GM12878 (cell line): ENCODE results near the gene SCAMP1. TPM values are rescaled to one million over a fixed set of nuclear protein-coding genes. Genes with fewer than 3 reads are reported as not detected.
A peak's percentile ranks its signal among the peaks of the same experiment; 100 is the strongest.

Experiments used
- ATAC-seq: fragments of 200-7000 bp; cut with Tn5 transposase; 3 replicates; pipeline ENCODE4 v1.9.1; 2020; ENCODE audit warnings: mild to moderate bottlenecking, moderate library complexity
- BruUV-seq: library from RNA; stranded (reverse); fragments of 400-500 nt; replicated peaks from 2 replicates; lab custom pipeline; 2021; lab: Mats Ljungman, UMichigan
- CTCF ChIA-PET: fragments of 300-600 bp; sonication (Branson Sonifier 250); formaldehyde crosslinking; extraction: SDS; loops from one replicate; lab custom pipeline; 2021; ENCODE audit warnings: inconsistent platforms; lab: Yijun Ruan, JAX
- POLR2A ChIA-PET: fragments of 350-600 bp; formaldehyde crosslinking; extraction: SDS; loops from one replicate; lab custom pipeline; 2021; ENCODE audit warnings: inconsistent platforms; lab: Charles Lee
- RAD21 ChIA-PET: fragments of 300-600 bp; sonication (Branson Sonifier 250); formaldehyde crosslinking; loops from one replicate; lab custom pipeline; 2023; ENCODE audit warnings: antibody characterized with exemption; ENCODE audit not compliant: unreplicated experiment; lab: Charles Lee
- SMC1A ChIA-PET: fragments of 300-600 bp; sonication (Branson Sonifier 250); formaldehyde crosslinking; loops from one replicate; lab custom pipeline; 2023; ENCODE audit not compliant: unreplicated experiment, uncharacterized antibody; lab: Charles Lee
- DNase-seq: peaks from one replicate; pipeline ENCODE4 v3.0.0-alpha.2; 2011; ENCODE audit warnings: low read depth, low spot score
- FAIRE-seq: peaks from 3 replicates; lab custom pipeline; 2011; peaks lifted over from hg19 to GRCh38; lab: Jason Lieb, UNC
- H2AFZ ChIP-seq: 2 replicates; pipeline ENCODE4 v1.6.0; 2011; ENCODE audit warnings: low read depth, low read length, control low read depth; ENCODE audit not compliant: control insufficient read depth
- H3K27ac ChIP-seq: 2 replicates; pipeline ENCODE4 v1.5.1; 2011; ENCODE audit warnings: control low read depth; ENCODE audit not compliant: control insufficient read depth, insufficient read depth
- H3K27me3 ChIP-seq, 2 experiments: replicated peaks in 1 of 2; 2 replicates each; pipeline versions ENCODE4 v1.6.0 to v1.6.1; 2011; ENCODE audit warnings: low read length in 1 of 2; ENCODE audit not compliant: control insufficient read depth in 2 of 2, insufficient read depth in 2 of 2
- H3K36me3 ChIP-seq, 2 experiments: 2 replicates each; pipeline ENCODE4 v1.5.1; 2011; ENCODE audit warnings: low read length in 1 of 2; ENCODE audit not compliant: control insufficient read depth in 2 of 2, insufficient read depth in 2 of 2
- H3K4me1 ChIP-seq: 2 replicates; pipeline ENCODE4 v1.6.1; 2011; ENCODE audit warnings: mild to moderate bottlenecking, low read length, moderate library complexity, mixed read lengths; ENCODE audit not compliant: control insufficient read depth, insufficient read depth
- H3K4me2 ChIP-seq: 2 replicates; pipeline ENCODE4 v1.6.0; 2011; ENCODE audit warnings: control low read depth; ENCODE audit not compliant: control insufficient read depth, insufficient read depth
- H3K4me3 ChIP-seq: fragments of 200-600 bp; sonication (generic); 2 replicates; pipeline ENCODE4 v1.5.1; 2016
- H3K79me2 ChIP-seq: 2 replicates; pipeline ENCODE4 v1.6.0; 2011; ENCODE audit warnings: low read length; ENCODE audit not compliant: control insufficient read depth, insufficient read depth
- H3K9ac ChIP-seq: 2 replicates; pipeline ENCODE4 v1.8.0; 2011; ENCODE audit warnings: low read length, control low read depth, mixed read lengths; ENCODE audit not compliant: control insufficient read depth, insufficient read depth
- H3K9me3 ChIP-seq: replicated peaks from 3 replicates; pipeline ENCODE4 v1.5.1; 2011; ENCODE audit warnings: mild to moderate bottlenecking, low read length; ENCODE audit not compliant: control insufficient read depth, insufficient read depth
- H4K20me1 ChIP-seq: 2 replicates; pipeline ENCODE4 v1.6.0; 2011; ENCODE audit not compliant: control insufficient read depth, insufficient read depth
- ATF2 ChIP-seq: IDR thresholded peaks from 2 replicates; pipeline ENCODE4 v1.6.1; 2012; ENCODE audit warnings: low read length, inconsistent platforms
- CREM ChIP-seq: IDR thresholded peaks from 2 replicates; pipeline ENCODE4 v1.6.1; 2014; ENCODE audit warnings: antibody characterized with exemption, low read depth
- EP300 ChIP-seq, 2 experiments: fragments of 150-350 bp in 1 of 2; IDR thresholded peaks; 2 replicates each; pipeline ENCODE4 v1.6.1; 2011 to 2012; ENCODE audit warnings: low read depth in 2 of 2, low read length in 2 of 2, borderline replicate concordance in 1 of 2, improper control_type of control experiment in 1 of 2, inconsistent platforms in 1 of 2; ENCODE audit not compliant: control insufficient read depth in 1 of 2
- HSF1 ChIP-seq: fragments of 150-350 bp; IDR thresholded peaks from 2 replicates; pipeline ENCODE4 v1.6.1; 2014; ENCODE audit warnings: mild to moderate bottlenecking, low read depth, low read length
- IKZF2 ChIP-seq, 2 experiments: fragments of 450-650 bp; IDR thresholded peaks; 2 replicates each; pipeline ENCODE4 v1.6.1; 2017; ENCODE audit warnings: mild to moderate bottlenecking in 2 of 2, moderate library complexity in 2 of 2
- MXI1 ChIP-seq: fragments of 150-350 bp; IDR thresholded peaks from 2 replicates; pipeline ENCODE4 v1.6.1; 2011; ENCODE audit warnings: low read depth, mild to moderate bottlenecking, inconsistent platforms, low read length, improper control_type of control experiment
- RELB ChIP-seq: fragments of 450-650 bp; IDR thresholded peaks from 2 replicates; pipeline ENCODE4 v1.6.1; 2017; ENCODE audit warnings: low read depth, mild to moderate bottlenecking, moderate library complexity
- SMARCA5 ChIP-seq: fragments of 450-650 bp; IDR thresholded peaks from 2 replicates; pipeline ENCODE4 v1.6.1; 2017; ENCODE audit warnings: mild to moderate bottlenecking
- SUZ12 ChIP-seq: fragments of 200-600 bp; sonication (generic); IDR thresholded peaks from one replicate; pipeline ENCODE4 v1.6.1; 2018; ENCODE audit warnings: antibody characterized with exemption, mild to moderate bottlenecking; ENCODE audit not compliant: unreplicated experiment
- TBL1XR1 ChIP-seq: IDR thresholded peaks from 2 replicates; pipeline ENCODE4 v1.6.1; 2012; ENCODE audit warnings: low read depth, low read length, improper control_type of control experiment
- ZNF384 ChIP-seq: IDR thresholded peaks from 2 replicates; pipeline ENCODE4 v1.6.1; 2012; ENCODE audit warnings: low read depth, mild to moderate bottlenecking, low read length, improper control_type of control experiment, borderline replicate concordance
- ZZZ3 ChIP-seq: IDR thresholded peaks from 2 replicates; pipeline ENCODE4 v1.6.1; 2011; ENCODE audit warnings: low read depth; ENCODE audit not compliant: control insufficient read depth, insufficient read length
- WGBS: methylation state at CpG from one replicate; pipeline ENCODE4 v1.1.6; 2016; ENCODE audit warnings: low lambda C conversion rate; ENCODE audit not compliant: insufficient replicate concordance, insufficient coverage; ENCODE audit errors: missing lambda C conversion rate; 5-methylcytosine and 5-hydroxymethylcytosine counted together
- in situ Hi-C: fragments of 300-500 bp; cut with MboI; formaldehyde crosslinking; loops from 9 replicates; pipeline ENCODE4 v1.14.3; 2018; ENCODE audit warnings: mixed read lengths
- intact Hi-C: fragments of 100-400 bp; cut with micrococcal nuclease; formaldehyde crosslinking; loops from one replicate; pipeline ENCODE4 v1.14.2; 2022; ENCODE audit not compliant: unreplicated experiment
- polyA plus RNA-seq, 11 experiments: library from polyadenylated mRNA; depleted of rRNA in 4 of 11; unstranded in 6 of 11; stranded (reverse) in 5 of 11; fragments of >200 nt; fragmentation: Nextera tagmentation in 4 of 11; fragmentation: Illumina TruSeq in 1 of 11; extraction: Ambion mirVana in 4 of 11; extraction: Trizol in 1 of 11; gene quantifications; 1 replicate in 1 of 11; 2 replicates in 10 of 11; pipeline versions ENCODE4 v1.2.1 to v1.2.3, GENCODE V29; 2011 to 2016; ENCODE audit warnings: inconsistent platforms in 2 of 11, missing spikeins in 2 of 11, low read depth in 1 of 11
- total RNA-seq, 4 experiments: library from RNA; depleted of rRNA in 3 of 4; stranded (reverse); fragments of >200 nt in 3 of 4; fragmentation: Illumina TruSeq in 1 of 4; extraction: Trizol in 1 of 4; gene quantifications; 2 replicates each; pipeline versions ENCODE4 v1.2.1 to v1.2.3, GENCODE V29; 2013 to 2021
- TF ChIP-seq, protein P1 (sequence below): fragments of 450-650 bp; IDR thresholded peaks from 2 replicates; pipeline ENCODE4 v1.6.1; 2018; ENCODE audit warnings: mild to moderate bottlenecking, low read depth, moderate library complexity; ENCODE audit not compliant: partially characterized antibody

SCAMP1 gene
- total and polyA plus RNA-seq, 10 of the 15 experiments (the other 5 are each of a cell fraction or from before 2014, with no cell fraction given), result 6.4 to 27.9 (median 20.0) TPM

DNA sequence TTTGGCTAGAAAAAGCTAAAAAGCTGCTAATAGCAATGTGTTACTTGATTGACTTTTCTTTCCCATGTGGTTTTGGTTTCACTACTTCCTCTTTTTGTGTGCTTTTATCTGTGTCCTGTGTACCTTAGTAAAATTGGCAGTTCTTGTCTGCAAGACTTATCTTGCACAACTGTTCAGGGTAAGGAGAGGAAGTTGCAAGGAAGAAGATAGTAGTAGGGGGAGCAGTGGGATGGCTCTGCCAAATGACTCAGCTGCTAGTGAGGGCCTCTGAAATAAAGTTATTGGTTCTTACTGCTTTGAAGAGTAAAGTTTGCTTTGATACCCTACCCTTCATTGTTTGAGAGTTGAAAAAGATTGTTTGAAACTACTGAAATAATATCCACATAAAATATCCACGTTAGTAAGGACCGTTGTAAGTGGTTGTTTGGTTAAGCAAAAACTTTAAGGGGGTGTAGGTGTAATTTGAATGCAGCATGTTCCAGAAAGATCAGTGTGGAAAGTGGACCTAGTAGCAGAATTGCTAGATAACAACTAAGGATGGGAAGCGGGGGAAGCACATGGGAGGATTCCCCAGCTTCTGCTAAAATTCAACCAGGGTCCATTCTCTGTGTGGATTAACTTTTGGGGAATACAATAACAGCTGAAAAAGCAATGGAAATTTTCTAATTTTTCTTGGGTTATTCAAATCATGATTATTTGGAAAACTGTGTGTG is 123.5 kb downstream of the SCAMP1 start:
- no peak overlapping the region for H3K9ac ChIP-seq
- intact Hi-C loops, result no loop called here
- no TSS peak for BruUV-seq
- H3K36me3 ChIP-seq, result peaks cover 8 to 22% of the 10 kb centered on the region in 2 experiments; a peak in 3 of 4 replicates
- peak overlapping the region; percentile 59 for H3K4me2 ChIP-seq
- no peaks in the 10 kb centered on the region; the same call in 1 of the 2 replicates for H4K20me1 ChIP-seq
- RAD21 ChIA-PET, result interaction anchor here (0.8 to 2.5 kb wide), 10 partner anchors 17 to 315 kb away, joined by 3 to 13 read pairs (median 4); no protein-coding TSS in a partner anchor
- SMC1A ChIA-PET, result interaction anchor here (0.8 to 3.7 kb wide), 12 partner anchors 8 to 416 kb away, joined by 3 to 16 read pairs (median 6); no protein-coding TSS in a partner anchor
- ATAC-seq, result peak; percentile 97
- H3K27me3 ChIP-seq, result no peaks in the 10 kb centered on the region
- H3K4me3 ChIP-seq, result no peak overlapping the region
- CTCF ChIA-PET, result interaction anchor here (0.9 to 3.0 kb wide), 7 partner anchors 11 to 537 kb away, joined by 3 to 15 read pairs (median 4); no protein-coding TSS in a partner anchor
- in situ Hi-C loops, result no loop called here
- no peaks in the 10 kb centered on the region for H3K9me3 ChIP-seq
- H3K27ac ChIP-seq, result peak overlapping the region; percentile 28; the same call in 1 of the 2 replicates
- H3K79me2 ChIP-seq, result no peaks in the 10 kb centered on the region
- peak; percentile 88 for FAIRE-seq
- peak; percentile 69 for DNase-seq
- 82% methylated on average over 3 of the region's 3 CpGs for WGBS
- POLR2A ChIA-PET, result interaction anchor here (1.5 kb wide), 1 partner anchor 61 kb away, joined by 3 read pairs; no protein-coding TSS in a partner anchor
- H3K4me1 ChIP-seq, result peaks cover 15% of the 10 kb centered on the region
- no peak overlapping the region for H2AFZ ChIP-seq
- TF ChIP-seq SMARCA5 (peak; percentile 90; the same call in 1 of the 2 replicates), IKZF2 (IDR thresholded peaks at IDR 0.05) (peak; percentile 85 to 88; a peak in 3 of 4 replicates), MXI1 (no peak), CREM (no peak), SUZ12 (no peak), ATF2 (peak; percentile 26; the same call in 1 of the 2 replicates), HSF1 (no peak), ZNF384 (no peak), RELB (peak; percentile 65), EP300 (IDR thresholded peaks at IDR 0.05; ENCODE audit: borderline replicate concordance in 1 of 2, control insufficient read depth in 1 of 2, low read depth in 2 of 2, low read length in 2 of 2) (0 out of 4 replicates have a peak, but pooled peaks of 1 of the 2 experiments have one; percentile 24), ZZZ3 (no peak), TBL1XR1 (no peak)
- TF ChIP-seq, protein P1, sequence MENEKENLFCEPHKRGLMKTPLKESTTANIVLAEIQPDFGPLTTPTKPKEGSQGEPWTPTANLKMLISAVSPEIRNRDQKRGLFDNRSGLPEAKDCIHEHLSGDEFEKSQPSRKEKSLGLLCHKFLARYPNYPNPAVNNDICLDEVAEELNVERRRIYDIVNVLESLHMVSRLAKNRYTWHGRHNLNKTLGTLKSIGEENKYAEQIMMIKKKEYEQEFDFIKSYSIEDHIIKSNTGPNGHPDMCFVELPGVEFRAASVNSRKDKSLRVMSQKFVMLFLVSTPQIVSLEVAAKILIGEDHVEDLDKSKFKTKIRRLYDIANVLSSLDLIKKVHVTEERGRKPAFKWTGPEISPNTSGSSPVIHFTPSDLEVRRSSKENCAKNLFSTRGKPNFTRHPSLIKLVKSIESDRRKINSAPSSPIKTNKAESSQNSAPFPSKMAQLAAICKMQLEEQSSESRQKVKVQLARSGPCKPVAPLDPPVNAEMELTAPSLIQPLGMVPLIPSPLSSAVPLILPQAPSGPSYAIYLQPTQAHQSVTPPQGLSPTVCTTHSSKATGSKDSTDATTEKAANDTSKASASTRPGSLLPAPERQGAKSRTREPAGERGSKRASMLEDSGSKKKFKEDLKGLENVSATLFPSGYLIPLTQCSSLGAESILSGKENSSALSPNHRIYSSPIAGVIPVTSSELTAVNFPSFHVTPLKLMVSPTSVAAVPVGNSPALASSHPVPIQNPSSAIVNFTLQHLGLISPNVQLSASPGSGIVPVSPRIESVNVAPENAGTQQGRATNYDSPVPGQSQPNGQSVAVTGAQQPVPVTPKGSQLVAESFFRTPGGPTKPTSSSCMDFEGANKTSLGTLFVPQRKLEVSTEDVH, result no peak
